OCI-LY1 (cell line): ENCODE results near the gene CCDC102A.

ENCODE experiments used
- CTCF ChIP-seq: fragments of 200-600 bp; sonication (generic), shearing (Covaris generic); IDR thresholded peaks from 2 replicates; pipeline ENCODE4 v1.5.1; 2017; ENCODE audit warnings: mild to moderate bottlenecking, antibody characterized with exemption, low read length, moderate library complexity, mixed read lengths
- EZH2 ChIP-seq: fragments of 200-600 bp; sonication (generic), shearing (Covaris generic); IDR thresholded peaks from 2 replicates; pipeline ENCODE4 v1.8.0; 2017; ENCODE audit warnings: borderline replicate concordance, mixed run types, mild to moderate bottlenecking, antibody characterized with exemption, low read length, moderate library complexity, mixed read lengths

GRCh38 chr16:57471209-57471608 is 65.2 kb downstream of the CCDC102A start:
- no peak for TF ChIP-seq CTCF
- no peak for TF ChIP-seq EZH2
